ENCODE measurements around the gene GSTCD.

GSTCD gene

GRCh38 chr4:105805501-105806120 lies 97.0 kb downstream of the GSTCD start:
- H3K4me1 ChIP-seq (ENCODE audit: control insufficient read depth, insufficient read depth, low read length), result peaks cover 8% of the 10 kb centered on the region; the same call in 1 of the 2 replicates
- H3K27ac ChIP-seq (ENCODE audit: low read depth, low read length), result no peak overlapping the region
- no peaks in the 10 kb centered on the region for H3K36me3 ChIP-seq (ENCODE audit: control insufficient read depth, insufficient read depth, low read length)
- no peaks in the 10 kb centered on the region for H3K27me3 ChIP-seq (ENCODE audit: control insufficient read depth, insufficient read depth, low read length)
- no peaks in the 10 kb centered on the region for H3K9me3 ChIP-seq (ENCODE audit: control insufficient read depth, insufficient read depth, low read length)
- no peak overlapping the region for H3K9ac ChIP-seq (ENCODE audit: low read depth, low read length)
- H3K4me3 ChIP-seq (ENCODE audit: low read depth, low read length), result no peak overlapping the region

- Histone ChIP-seq H3K36me3 (ENCODE audit: control insufficient read depth, insufficient read depth, low read length) (no peaks in the 10 kb centered on the region), H3K27ac (ENCODE audit: low read depth, low read length) (no peak overlapping the region), H3K9ac (ENCODE audit: low read depth, low read length) (no peak overlapping the region), H3K27me3 (ENCODE audit: control insufficient read depth, insufficient read depth, low read length) (no peaks in the 10 kb centered on the region), H3K9me3 (ENCODE audit: control insufficient read depth, insufficient read depth, low read length) (no peaks in the 10 kb centered on the region), H3K4me1 (ENCODE audit: control insufficient read depth, insufficient read depth, low read length) (0 out of 2 replicates have a peak, but pooled peaks cover under 1% of the 10 kb centered on the region), H3K4me3 (ENCODE audit: low read depth, low read length) (no peak overlapping the region)
Observed at GRCh38 chr4:105807496-105807895, 98.9 kb downstream of the GSTCD start.

- Histone ChIP-seq H3K9me3 (ENCODE audit: control insufficient read depth, insufficient read depth, low read length) (no peaks in the 10 kb centered on the region), H3K4me3 (ENCODE audit: low read depth, low read length) (no peak overlapping the region), H3K27ac (ENCODE audit: low read depth, low read length) (no peak overlapping the region), H3K36me3 (ENCODE audit: control insufficient read depth, insufficient read depth, low read length) (no peaks in the 10 kb centered on the region), H3K9ac (ENCODE audit: low read depth, low read length) (no peak overlapping the region), H3K27me3 (ENCODE audit: control insufficient read depth, insufficient read depth, low read length) (no peaks in the 10 kb centered on the region), H3K4me1 (ENCODE audit: control insufficient read depth, insufficient read depth, low read length) (no peaks in the 10 kb centered on the region)
Observed at GRCh38 chr4:105808030-105808749, 99.6 kb downstream of the GSTCD start.

- Histone ChIP-seq H3K9me3 (ENCODE audit: control insufficient read depth, insufficient read depth, low read length) (no peaks in the 10 kb centered on the region), H3K4me3 (ENCODE audit: low read depth, low read length) (no peak overlapping the region), H3K4me1 (ENCODE audit: control insufficient read depth, insufficient read depth, low read length) (no peaks in the 10 kb centered on the region), H3K9ac (ENCODE audit: low read depth, low read length) (no peak overlapping the region), H3K36me3 (ENCODE audit: control insufficient read depth, insufficient read depth, low read length) (no peaks in the 10 kb centered on the region), H3K27ac (ENCODE audit: low read depth, low read length) (no peak overlapping the region), H3K27me3 (ENCODE audit: control insufficient read depth, insufficient read depth, low read length) (no peaks in the 10 kb centered on the region)
Observed at GRCh38 chr4:105808750-105809041, 100.1 kb downstream of the GSTCD start.

GRCh38 chr4:105815701-105816100 lies 107.1 kb downstream of the GSTCD start:
- Histone ChIP-seq H3K4me3 (ENCODE audit: low read depth, low read length) (no peak overlapping the region), H3K36me3 (ENCODE audit: control insufficient read depth, insufficient read depth, low read length) (no peaks in the 10 kb centered on the region), H3K27ac (ENCODE audit: low read depth, low read length) (no peak overlapping the region), H3K27me3 (ENCODE audit: control insufficient read depth, insufficient read depth, low read length) (no peaks in the 10 kb centered on the region), H3K9me3 (ENCODE audit: control insufficient read depth, insufficient read depth, low read length) (no peaks in the 10 kb centered on the region), H3K9ac (ENCODE audit: low read depth, low read length) (no peak overlapping the region), H3K4me1 (ENCODE audit: control insufficient read depth, insufficient read depth, low read length) (0 out of 2 replicates have a peak, but pooled peaks cover 6% of the 10 kb centered on the region)

GRCh38 chr4:105822061-105822460 lies 113.5 kb downstream of the GSTCD start:
- Histone ChIP-seq H3K4me3 (ENCODE audit: low read depth, low read length) (no peak overlapping the region), H3K27ac (ENCODE audit: low read depth, low read length) (no peak overlapping the region), H3K9me3 (ENCODE audit: control insufficient read depth, insufficient read depth, low read length) (no peaks in the 10 kb centered on the region), H3K27me3 (ENCODE audit: control insufficient read depth, insufficient read depth, low read length) (no peaks in the 10 kb centered on the region), H3K9ac (ENCODE audit: low read depth, low read length) (no peak overlapping the region), H3K4me1 (ENCODE audit: control insufficient read depth, insufficient read depth, low read length) (0 out of 2 replicates have a peak, but pooled peaks cover 6% of the 10 kb centered on the region), H3K36me3 (ENCODE audit: control insufficient read depth, insufficient read depth, low read length) (peaks cover 14% of the 10 kb centered on the region; the same call in 1 of the 2 replicates)

- Histone ChIP-seq H3K9me3 (ENCODE audit: control insufficient read depth, insufficient read depth, low read length) (no peaks in the 10 kb centered on the region), H3K4me3 (ENCODE audit: low read depth, low read length) (no peak overlapping the region), H3K9ac (ENCODE audit: low read depth, low read length) (no peak overlapping the region), H3K27ac (ENCODE audit: low read depth, low read length) (no peak overlapping the region), H3K36me3 (ENCODE audit: control insufficient read depth, insufficient read depth, low read length) (peaks cover 14% of the 10 kb centered on the region; the same call in 1 of the 2 replicates), H3K4me1 (ENCODE audit: control insufficient read depth, insufficient read depth, low read length) (no peaks in the 10 kb centered on the region), H3K27me3 (ENCODE audit: control insufficient read depth, insufficient read depth, low read length) (no peaks in the 10 kb centered on the region)
Observed at GRCh38 chr4:105828074-105828473, 119.5 kb downstream of the GSTCD start.

GRCh38 chr4:105831189-105831588 lies 122.6 kb downstream of the GSTCD start:
- no peak overlapping the region for H3K27ac ChIP-seq (ENCODE audit: low read depth, low read length)
- no peaks in the 10 kb centered on the region for H3K27me3 ChIP-seq (ENCODE audit: control insufficient read depth, insufficient read depth, low read length)
- H3K36me3 ChIP-seq (ENCODE audit: control insufficient read depth, insufficient read depth, low read length), result peaks cover 5% of the 10 kb centered on the region; the same call in 1 of the 2 replicates
- no peak overlapping the region for H3K9ac ChIP-seq (ENCODE audit: low read depth, low read length)
- no peaks in the 10 kb centered on the region for H3K4me1 ChIP-seq (ENCODE audit: control insufficient read depth, insufficient read depth, low read length)
- no peak overlapping the region for H3K4me3 ChIP-seq (ENCODE audit: low read depth, low read length)
- no peaks in the 10 kb centered on the region for H3K9me3 ChIP-seq (ENCODE audit: control insufficient read depth, insufficient read depth, low read length)

- no peaks in the 10 kb centered on the region for H3K9me3 ChIP-seq (ENCODE audit: control insufficient read depth, insufficient read depth, low read length)
- H3K4me3 ChIP-seq (ENCODE audit: low read depth, low read length), result no peak overlapping the region
- no peaks in the 10 kb centered on the region for H3K27me3 ChIP-seq (ENCODE audit: control insufficient read depth, insufficient read depth, low read length)
- no peaks in the 10 kb centered on the region for H3K4me1 ChIP-seq (ENCODE audit: control insufficient read depth, insufficient read depth, low read length)
- H3K36me3 ChIP-seq (ENCODE audit: control insufficient read depth, insufficient read depth, low read length), result no peaks in the 10 kb centered on the region; the same call in 1 of the 2 replicates
- H3K9ac ChIP-seq (ENCODE audit: low read depth, low read length), result no peak overlapping the region
- H3K27ac ChIP-seq (ENCODE audit: low read depth, low read length), result no peak overlapping the region
Observed at GRCh38 chr4:105835177-105835576, 126.6 kb downstream of the GSTCD start.

- Histone ChIP-seq H3K27me3 (ENCODE audit: control insufficient read depth, insufficient read depth, low read length) (no peaks in the 10 kb centered on the region), H3K9ac (ENCODE audit: low read depth, low read length) (no peak overlapping the region), H3K9me3 (ENCODE audit: control insufficient read depth, insufficient read depth, low read length) (no peaks in the 10 kb centered on the region), H3K27ac (ENCODE audit: low read depth, low read length) (no peak overlapping the region), H3K4me1 (ENCODE audit: control insufficient read depth, insufficient read depth, low read length) (no peaks in the 10 kb centered on the region), H3K36me3 (ENCODE audit: control insufficient read depth, insufficient read depth, low read length) (no peaks in the 10 kb centered on the region; the same call in 1 of the 2 replicates), H3K4me3 (ENCODE audit: low read depth, low read length) (no peak overlapping the region)
Observed at GRCh38 chr4:105836537-105836936, 128.0 kb downstream of the GSTCD start.

- H3K4me3 ChIP-seq (ENCODE audit: low read depth, low read length), result no peak overlapping the region
Observed at GRCh38 chr4:105837037-105837436, 128.5 kb downstream of the GSTCD start.

More at GRCh38 chr4:105837037-105837436, 128.5 kb downstream of the GSTCD start:
- Histone ChIP-seq H3K9me3 (ENCODE audit: control insufficient read depth, insufficient read depth, low read length) (no peaks in the 10 kb centered on the region), H3K36me3 (ENCODE audit: control insufficient read depth, insufficient read depth, low read length) (peaks cover 4% of the 10 kb centered on the region), H3K9ac (ENCODE audit: low read depth, low read length) (no peak overlapping the region), H3K27ac (ENCODE audit: low read depth, low read length) (no peak overlapping the region), H3K27me3 (ENCODE audit: control insufficient read depth, insufficient read depth, low read length) (no peaks in the 10 kb centered on the region), H3K4me1 (ENCODE audit: control insufficient read depth, insufficient read depth, low read length) (no peaks in the 10 kb centered on the region)

Data from HUES48 (cell line).